Measurements from ENCODE around the gene ENSA. TPM values are rescaled to one million over a fixed set of nuclear protein-coding genes. Genes with fewer than 3 reads are reported as not detected.
"Not testable (repeated sequence)": the region's sequence is repeated elsewhere in the genome, so short reads cannot be mapped to it uniquely, and the experiment has no call there.

The ENSA gene
- total RNA-seq, 2 donors from 2014 or later, result 133 to 201 TPM

GRCh38 chr1:150662811-150663210 lies 33.4 kb upstream of the ENSA start:
- 98% methylated on average over 9 of the region's 9 CpGs for WGBS
- H3K36me3 ChIP-seq, result no peaks in the 10 kb centered on the region
- intact Hi-C loops (cut with DNase I), result no loop called here
- no peaks in the 10 kb centered on the region for H3K27me3 ChIP-seq (replicated peaks; ENCODE audit: insufficient read depth)
- H3K27ac ChIP-seq, result no peak overlapping the region
- H3K9me3 ChIP-seq, result no peaks in the 10 kb centered on the region
- DNase-seq (ENCODE audit: low spot score), result no peak
- TF ChIP-seq POLR2A (IDR thresholded peaks at IDR 0.05) (no peak), POLR2AphosphoS5 (IDR thresholded peaks at IDR 0.05) (no peak), CTCF (IDR thresholded peaks at IDR 0.05) (no peak)
- no peaks in the 10 kb centered on the region for H3K4me1 ChIP-seq (replicated peaks)
- H3K4me3 ChIP-seq, result no peak overlapping the region

GRCh38 chr1:150661156-150661555 lies 31.7 kb upstream of the ENSA start:
- Histone ChIP-seq H3K27ac (no peak overlapping the region), H3K9me3 (no peaks in the 10 kb centered on the region), H3K36me3 (no peaks in the 10 kb centered on the region), H3K4me3 (no peak overlapping the region), H3K4me1 (replicated peaks) (no peaks in the 10 kb centered on the region), H3K27me3 (replicated peaks; ENCODE audit: insufficient read depth) (no peaks in the 10 kb centered on the region)
- no peak for DNase-seq (ENCODE audit: low spot score)
- TF ChIP-seq CTCF (IDR thresholded peaks at IDR 0.05), result no peak
- TF ChIP-seq POLR2AphosphoS5 (IDR thresholded peaks at IDR 0.05), result no peak
- no peak for TF ChIP-seq POLR2A (IDR thresholded peaks at IDR 0.05)
- WGBS, result 74% methylated on average over 5 of the region's 5 CpGs
- intact Hi-C loops (cut with DNase I), result no loop called here

GRCh38 chr1:150660584-150660983 lies 31.2 kb upstream of the ENSA start:
- TF ChIP-seq POLR2AphosphoS5 (IDR thresholded peaks at IDR 0.05), result no peak
- no peak for TF ChIP-seq POLR2A (IDR thresholded peaks at IDR 0.05)
- TF ChIP-seq CTCF (IDR thresholded peaks at IDR 0.05), result no peak
- Histone ChIP-seq H3K4me3 (no peak overlapping the region), H3K27ac (no peak overlapping the region), H3K27me3 (replicated peaks; ENCODE audit: insufficient read depth) (no peaks in the 10 kb centered on the region), H3K9me3 (no peaks in the 10 kb centered on the region), H3K36me3 (no peaks in the 10 kb centered on the region), H3K4me1 (replicated peaks) (no peaks in the 10 kb centered on the region)
- DNase-seq (ENCODE audit: low spot score), result no peak
- WGBS, result 86% methylated on average over 4 of the region's 4 CpGs
- intact Hi-C loops (cut with DNase I), result no loop called here

- H3K4me3 ChIP-seq; intact Hi-C loops (cut with DNase I); H3K4me1 ChIP-seq (replicated peaks); H3K9me3 ChIP-seq; H3K27ac ChIP-seq; H3K36me3 ChIP-seq; DNase-seq (ENCODE audit: low spot score); H3K27me3 ChIP-seq (replicated peaks; ENCODE audit: insufficient read depth): not testable (repeated sequence)
- WGBS, result 82% methylated on average over 4 of the region's 4 CpGs
Observed at GRCh38 chr1:150657064-150657463, 27.7 kb upstream of the ENSA start.

GRCh38 chr1:150654635-150655034 lies 25.2 kb upstream of the ENSA start:
- DNase-seq (ENCODE audit: low spot score); intact Hi-C loops (cut with DNase I); H3K36me3 ChIP-seq; H3K4me1 ChIP-seq (replicated peaks); H3K27ac ChIP-seq; H3K9me3 ChIP-seq; H3K27me3 ChIP-seq (replicated peaks; ENCODE audit: insufficient read depth); H3K4me3 ChIP-seq: not testable (repeated sequence)
- 89% methylated on average over 10 of the region's 10 CpGs for WGBS

- TF ChIP-seq POLR2A (IDR thresholded peaks at IDR 0.05), result no peak
- TF ChIP-seq POLR2AphosphoS5 (IDR thresholded peaks at IDR 0.05), result no peak
- TF ChIP-seq CTCF (IDR thresholded peaks at IDR 0.05), result no peak
- no peak for DNase-seq (ENCODE audit: low spot score)
Observed at GRCh38 chr1:150650193-150650592, 20.8 kb upstream of the ENSA start.

More at GRCh38 chr1:150650193-150650592, 20.8 kb upstream of the ENSA start:
- Histone ChIP-seq H3K9me3 (no peaks in the 10 kb centered on the region), H3K4me1 (replicated peaks) (no peaks in the 10 kb centered on the region), H3K27me3 (replicated peaks; ENCODE audit: insufficient read depth) (no peaks in the 10 kb centered on the region), H3K4me3 (no peak overlapping the region), H3K27ac (no peak overlapping the region), H3K36me3 (peaks cover 0 to 4% of the 10 kb centered on the region in 2 donors)
- WGBS, result 75% methylated on average over 1 of the region's 1 CpG
- intact Hi-C loops (cut with DNase I), result no loop called here

All from prostate gland (tissue), 2 donors.